Muscle of leg (tissue), 11 donors: ENCODE measurements around the gene SNORC. TPM values are rescaled to one million over a fixed set of nuclear protein-coding genes. Genes with fewer than 3 reads are reported as not detected.
"Not testable (repeated sequence)": the region's sequence is repeated elsewhere in the genome, so short reads cannot be mapped to it uniquely, and the experiment has no call there.

Experiments used
- DNase-seq: peaks from one replicate; pipeline ENCODE4 v3.0.0; 2013
- H3K27ac ChIP-seq: one replicate; pipeline ENCODE4 v1.5.1; 2013; ENCODE audit warnings: mild to moderate bottlenecking, low read length, control low read depth
- H3K27me3 ChIP-seq: one replicate; pipeline ENCODE4 v1.6.1; 2013; ENCODE audit warnings: low read length; ENCODE audit not compliant: control insufficient read depth, insufficient read depth
- H3K36me3 ChIP-seq: one replicate; pipeline ENCODE4 v1.6.1; 2013; ENCODE audit warnings: low read length; ENCODE audit not compliant: control insufficient read depth, insufficient read depth
- H3K4me1 ChIP-seq: one replicate; pipeline ENCODE4 v1.6.1; 2013; ENCODE audit warnings: low read length; ENCODE audit not compliant: control insufficient read depth, insufficient read depth
- H3K4me3 ChIP-seq: one replicate; pipeline ENCODE4 v1.5.1; 2013; ENCODE audit warnings: low read length, control low read depth
- H3K9me3 ChIP-seq: replicated peaks from 2 replicates; pipeline ENCODE4 v1.6.1; 2013; ENCODE audit warnings: low read depth, low read length; ENCODE audit not compliant: control insufficient read depth
- WGBS: methylation state at CpG from one replicate; pipeline ENCODE4 v1.1.5; 2013; ENCODE audit warnings: missing lambda C conversion rate; ENCODE audit not compliant: insufficient coverage; 5-methylcytosine and 5-hydroxymethylcytosine counted together
- polyA plus RNA-seq, 8 donors: library from polyadenylated mRNA; unstranded; fragments of 120-200 nt; gene quantifications; one replicate each; pipeline versions ENCODE4 v1.2.1 to v1.2.3, GENCODE V29; 2013; ENCODE audit warnings: inconsistent platforms in 1 of 8, low replicate concordance in 1 of 8; ENCODE audit not compliant: insufficient read length in 8 of 8, insufficient read depth in 1 of 8
- total RNA-seq: library from RNA; stranded (reverse); fragments of 120-200 nt; gene quantifications from one replicate; pipeline ENCODE4 v1.2.4, GENCODE V29; 2013

Gene SNORC
- total and polyA plus RNA-seq, 9 donors = 0.56 to 2.3 (median 1.5) TPM

DNA sequence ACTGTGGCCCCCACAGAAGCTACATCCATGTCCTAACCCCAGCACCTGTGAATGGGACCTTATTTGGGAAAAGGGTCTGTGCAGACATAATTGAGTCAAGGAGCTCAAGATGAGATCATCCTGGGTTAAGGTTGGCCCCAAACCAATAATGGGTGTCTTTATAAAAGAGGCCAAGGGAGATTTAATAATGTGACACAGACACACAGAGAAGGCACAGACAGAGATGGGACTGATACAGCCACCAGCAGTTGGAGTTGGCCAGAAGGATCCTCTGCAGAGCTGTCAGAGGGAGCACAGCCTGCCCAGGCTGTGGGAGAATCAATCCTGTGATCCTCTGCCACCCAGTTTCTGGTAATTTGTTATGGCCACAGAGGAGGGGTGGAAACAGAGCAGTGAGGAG is 26.0 kb downstream of the SNORC start:
- Histone ChIP-seq H3K9me3 (no peaks in the 10 kb centered on the region), H3K27me3 (no peaks in the 10 kb centered on the region), H3K27ac (no peak overlapping the region), H3K36me3 (no peaks in the 10 kb centered on the region), H3K4me3 (no peak overlapping the region), H3K4me1 (peaks cover 10% of the 10 kb centered on the region)
- DNase-seq = no peak

GRCh38 chr2:232896720-232897597 is 26.9 kb downstream of the SNORC start:
- no peak for DNase-seq
- no peaks in the 10 kb centered on the region for H3K36me3 ChIP-seq
- H3K27ac ChIP-seq = no peak overlapping the region
- 85% methylated on average over 5 of the region's 9 CpGs for WGBS
- no peaks in the 10 kb centered on the region for H3K9me3 ChIP-seq
- H3K27me3 ChIP-seq = peaks cover 5% of the 10 kb centered on the region
- H3K4me1 ChIP-seq = peaks cover 2% of the 10 kb centered on the region
- no peak overlapping the region for H3K4me3 ChIP-seq

GRCh38 chr2:232897598-232898408 is 27.7 kb downstream of the SNORC start:
- Histone ChIP-seq H3K27me3 (peaks cover 12% of the 10 kb centered on the region), H3K36me3 (no peaks in the 10 kb centered on the region), H3K9me3 (no peaks in the 10 kb centered on the region), H3K27ac (no peak overlapping the region), H3K4me3 (no peak overlapping the region), H3K4me1 (no peaks in the 10 kb centered on the region)
- DNase-seq = no peak
- 64% methylated on average over 16 of the region's 24 CpGs for WGBS

DNA sequence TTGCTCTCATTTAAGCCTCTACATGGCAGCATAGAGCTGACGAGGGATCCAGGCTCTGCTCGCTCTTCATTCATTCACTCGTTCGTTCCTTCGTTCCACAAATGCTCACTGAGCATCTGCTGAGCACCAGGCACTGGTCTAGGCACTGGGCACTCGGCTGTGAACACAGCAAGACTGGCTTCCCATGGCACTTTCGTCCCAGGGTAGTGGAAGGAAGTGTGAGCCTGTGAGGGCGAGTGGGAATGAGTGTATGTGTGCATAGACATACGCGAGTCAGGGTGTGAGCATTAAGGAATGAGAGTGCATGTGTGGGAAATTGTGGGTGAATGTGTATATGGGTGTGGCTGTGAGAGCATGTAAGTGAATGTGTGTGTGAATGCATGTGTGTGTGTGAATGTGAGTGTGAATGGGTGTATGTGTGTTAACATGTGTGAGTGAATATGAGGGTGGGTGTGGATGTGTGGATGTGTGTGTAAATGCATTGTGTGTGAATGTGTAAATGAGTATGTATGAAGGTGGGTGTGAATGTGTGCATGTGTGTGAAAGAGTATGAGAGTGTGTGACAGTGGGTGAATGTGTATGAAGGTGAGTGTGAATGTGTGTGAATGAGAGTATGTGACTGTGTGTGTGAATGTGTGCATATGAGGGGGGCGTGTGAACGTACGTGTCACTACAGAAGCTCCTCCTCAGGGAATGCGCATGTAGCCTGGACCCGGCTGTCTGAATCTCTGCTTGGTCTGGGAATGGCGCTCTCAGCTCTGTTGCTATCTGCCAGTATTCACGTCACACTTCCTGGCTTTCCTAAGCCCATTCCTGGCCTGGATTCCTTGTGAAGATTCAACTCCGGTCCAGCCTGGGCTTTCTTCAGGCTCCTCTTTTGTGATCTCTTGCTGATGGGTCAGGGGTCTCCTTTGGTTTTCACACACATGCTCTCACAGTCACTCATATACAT is 28.8 kb downstream of the SNORC start:
- Histone ChIP-seq H3K27me3 (peaks cover 12% of the 10 kb centered on the region), H3K27ac (no peak overlapping the region), H3K4me1 (no peaks in the 10 kb centered on the region), H3K4me3 (no peak overlapping the region), H3K9me3 (no peaks in the 10 kb centered on the region), H3K36me3 (no peaks in the 10 kb centered on the region)
- DNase-seq = peak; percentile 79
- WGBS = 62% methylated on average over 18 of the region's 18 CpGs

GRCh38 chr2:232900811-232901735 is 31.0 kb downstream of the SNORC start:
- Histone ChIP-seq H3K27me3 (peaks cover 12% of the 10 kb centered on the region), H3K36me3 (no peaks in the 10 kb centered on the region), H3K9me3 (no peaks in the 10 kb centered on the region), H3K4me1 (no peaks in the 10 kb centered on the region), H3K4me3 (no peak overlapping the region), H3K27ac (no peak overlapping the region)
- 44% methylated on average over 34 of the region's 43 CpGs for WGBS
- DNase-seq = no peak

GRCh38 chr2:232901736-232902578 is 31.9 kb downstream of the SNORC start:
- no peaks in the 10 kb centered on the region for H3K4me1 ChIP-seq
- H3K27me3 ChIP-seq = peaks cover 12% of the 10 kb centered on the region
- no peak overlapping the region for H3K4me3 ChIP-seq
- no peak for DNase-seq
- no peaks in the 10 kb centered on the region for H3K9me3 ChIP-seq
- 71% methylated on average over 12 of the region's 28 CpGs for WGBS
- H3K36me3 ChIP-seq = no peaks in the 10 kb centered on the region
- H3K27ac ChIP-seq = no peak overlapping the region

- Histone ChIP-seq H3K4me1 (no peaks in the 10 kb centered on the region), H3K36me3 (no peaks in the 10 kb centered on the region), H3K4me3 (no peak overlapping the region), H3K27ac (no peak overlapping the region), H3K9me3 (no peaks in the 10 kb centered on the region), H3K27me3 (peaks cover 12% of the 10 kb centered on the region)
- DNase-seq = no peak
- WGBS = 79% methylated on average over 2 of the region's 9 CpGs
Measured at GRCh38 chr2:232903989-232904388, 33.9 kb downstream of the SNORC start.

DNA sequence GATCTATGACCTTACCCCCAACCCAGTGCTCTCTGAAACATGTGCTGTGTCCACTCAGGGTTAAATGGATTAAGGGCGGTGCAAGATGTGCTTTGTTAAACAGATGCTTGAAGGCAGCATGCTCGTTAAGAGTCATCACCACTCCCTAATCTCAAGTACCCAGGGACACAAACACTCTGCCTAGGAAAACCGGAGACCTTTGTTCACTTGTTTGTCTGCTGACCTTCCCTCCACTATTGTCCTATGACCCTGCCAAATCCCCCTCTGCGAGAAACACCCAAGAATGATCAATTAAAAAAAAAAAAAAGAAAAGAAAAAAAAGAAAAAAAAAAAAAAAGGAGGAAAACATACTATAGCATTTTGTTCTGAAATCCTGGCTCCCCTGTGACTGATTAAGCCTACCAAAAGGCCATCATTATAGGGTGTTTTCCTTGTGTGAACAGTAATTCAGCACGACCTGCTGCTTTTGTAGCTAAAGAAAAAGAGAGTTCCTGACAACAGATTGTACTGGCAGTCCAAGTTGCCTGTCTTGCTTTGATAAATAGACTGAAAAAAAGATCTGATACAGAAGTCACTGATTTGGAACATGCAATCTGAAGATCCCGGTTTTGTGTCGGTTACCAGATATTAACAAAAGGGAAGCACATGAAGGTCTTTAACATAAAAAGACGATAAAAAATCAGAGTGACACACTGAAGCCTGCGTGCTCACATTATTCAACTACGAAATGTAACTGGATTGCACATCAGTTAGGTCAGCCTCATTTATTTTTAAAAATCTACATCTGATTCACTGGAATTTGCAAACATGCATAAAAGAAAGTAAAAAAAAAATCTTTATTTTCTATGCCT is 37.0 kb downstream of the SNORC start:
- H3K27me3 ChIP-seq, DNase-seq, H3K9me3 ChIP-seq, H3K4me1 ChIP-seq, H3K27ac ChIP-seq, H3K36me3 ChIP-seq, H3K4me3 ChIP-seq: not testable (repeated sequence)
- WGBS = 57% methylated on average over 1 of the region's 10 CpGs
